HG02642 (cell line): ENCODE measurements around the gene SLC50A1.

Source experiments
- ATAC-seq: cut with Tn5 transposase; IDR thresholded peaks from one replicate; pipeline ENCODE4 v1.9.1; 2021; ENCODE audit warnings: mild to moderate bottlenecking; ENCODE audit not compliant: unreplicated experiment, poor library complexity

The SLC50A1 gene

DNA sequence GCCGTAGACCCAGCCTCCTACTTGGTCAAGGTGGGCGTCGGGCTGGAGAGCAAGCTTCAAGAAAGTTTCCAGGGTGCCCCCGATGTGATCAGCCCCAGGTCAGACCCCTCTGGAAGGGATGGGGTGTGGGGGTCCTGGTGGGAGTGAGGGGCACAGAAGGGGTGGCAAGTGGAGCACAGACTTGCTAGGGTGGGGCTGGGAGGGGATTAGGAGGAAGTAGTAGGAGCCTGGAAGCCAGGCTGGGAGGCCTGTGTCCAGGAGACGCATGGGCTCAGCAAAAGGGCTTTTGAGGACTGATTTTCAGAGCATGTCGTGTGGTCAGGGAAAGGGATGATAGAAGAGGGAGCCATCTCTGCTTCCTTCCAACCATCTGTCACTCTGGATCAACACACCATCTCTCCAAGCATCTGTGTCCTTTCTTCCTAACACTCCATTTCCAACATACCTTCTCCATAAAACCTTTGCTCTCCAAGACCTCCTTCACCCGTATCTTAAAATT lies 46.4 kb downstream of the SLC50A1 start:
- ATAC-seq, result no peak

GRCh38 chr1:155183775-155184221 lies 48.1 kb downstream of the SLC50A1 start:
- ATAC-seq, result no peak

GRCh38 chr1:155184351-155184811 lies 48.7 kb downstream of the SLC50A1 start:
- no peak for ATAC-seq

GRCh38 chr1:155184835-155185782 lies 49.5 kb downstream of the SLC50A1 start:
- peak; percentile 69 for ATAC-seq

DNA sequence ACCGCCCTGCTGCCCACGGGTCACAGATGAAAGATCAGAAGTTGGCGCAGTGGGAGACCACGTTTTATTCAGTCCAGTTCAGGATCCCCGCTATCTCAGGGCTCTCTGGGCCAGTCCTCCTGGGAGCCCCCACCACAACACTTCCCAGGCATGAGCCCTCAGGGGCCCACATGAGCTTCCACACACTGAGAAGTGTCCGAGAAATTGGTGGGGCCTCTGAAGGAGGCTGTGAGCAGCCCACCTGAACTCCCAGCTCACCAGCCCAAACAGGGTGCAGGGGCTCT lies 50.1 kb downstream of the SLC50A1 start:
- ATAC-seq, result no peak

DNA sequence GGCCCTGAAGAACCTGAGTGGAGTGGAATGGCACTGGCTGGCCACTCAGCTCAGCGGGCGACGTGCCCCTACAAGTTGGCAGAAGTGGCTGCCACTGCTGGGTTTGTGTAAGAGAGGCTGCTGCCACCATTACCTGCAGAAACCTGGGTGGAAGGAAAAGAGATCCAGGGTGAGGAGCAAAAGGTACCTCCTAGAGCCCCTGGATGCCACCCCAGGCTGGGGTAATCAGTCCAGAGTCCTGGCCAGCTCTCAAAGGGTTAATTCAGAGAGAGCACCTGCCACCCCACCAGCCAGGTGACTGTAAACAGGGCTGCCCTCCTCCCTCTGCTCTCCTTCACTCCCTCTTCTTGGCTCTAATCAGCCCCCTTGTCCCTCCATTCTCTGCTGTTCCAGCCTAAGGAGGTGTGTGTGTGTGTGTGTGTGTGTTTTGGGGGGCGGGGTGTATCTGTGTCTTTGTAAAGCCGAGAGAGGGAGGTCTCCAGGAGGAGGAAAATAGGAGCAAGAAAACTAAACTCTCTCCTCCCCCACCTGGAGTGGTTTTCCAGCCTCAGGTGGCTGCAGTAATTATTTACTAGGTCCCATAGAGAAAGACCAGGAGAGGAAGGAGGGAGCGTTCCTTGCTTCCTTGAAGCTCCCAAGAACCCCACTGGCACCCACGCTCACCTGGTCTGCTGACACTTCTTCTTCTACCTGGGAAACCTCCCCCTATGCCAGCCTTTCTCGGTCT lies 50.6 kb downstream of the SLC50A1 start:
- no peak for ATAC-seq

GRCh38 chr1:155186794-155187455 lies 51.3 kb downstream of the SLC50A1 start:
- ATAC-seq, result no peak

DNA sequence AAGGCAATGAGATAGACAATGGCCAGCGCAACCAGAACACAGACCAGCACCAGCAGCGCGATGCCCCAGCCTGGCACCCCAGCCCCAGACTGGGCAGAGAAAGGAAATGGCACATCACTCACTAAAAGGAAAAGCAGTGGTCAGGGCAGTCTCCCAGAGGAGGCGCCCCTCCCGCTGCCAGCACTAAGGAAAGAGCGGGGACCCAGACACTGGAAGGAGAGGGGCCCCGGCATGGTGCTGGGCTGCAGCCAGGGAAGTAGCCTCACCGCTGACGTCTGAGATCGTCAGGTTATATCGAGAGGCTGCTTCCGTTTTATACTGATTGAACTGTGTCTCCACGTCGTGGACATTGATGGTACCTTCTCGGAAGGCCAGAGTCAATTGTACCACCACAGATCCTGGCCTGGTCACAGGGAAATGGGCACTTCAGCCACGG lies 51.8 kb downstream of the SLC50A1 start:
- ATAC-seq, result no peak

DNA sequence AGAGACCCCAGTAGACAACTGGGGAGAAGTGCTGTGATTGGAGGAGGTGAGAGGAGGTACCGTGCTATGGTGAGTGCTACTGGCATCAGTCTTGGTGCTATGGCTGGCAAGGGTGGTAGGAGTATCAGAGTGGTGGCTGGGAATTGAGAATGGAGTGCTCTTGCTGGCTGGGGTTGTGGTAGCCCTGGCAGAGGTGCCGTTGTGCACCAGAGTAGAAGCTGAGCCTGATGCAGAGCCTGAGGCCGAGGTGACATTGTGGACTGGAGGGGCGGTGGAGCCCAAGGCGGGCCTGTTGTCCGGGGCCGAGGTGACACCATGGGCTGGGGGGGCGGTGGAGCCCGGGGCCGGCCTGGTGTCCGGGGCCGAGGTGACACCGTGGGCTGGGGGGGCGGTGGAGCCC lies 52.6 kb downstream of the SLC50A1 start:
- no peak for ATAC-seq
